HG03139 (cell line): ENCODE data around the gene CENPX.

ENCODE experiments used
- ATAC-seq: cut with Tn5 transposase; IDR thresholded peaks from one replicate; pipeline ENCODE4 v1.9.1; 2021; ENCODE audit not compliant: unreplicated experiment

CENPX gene

DNA sequence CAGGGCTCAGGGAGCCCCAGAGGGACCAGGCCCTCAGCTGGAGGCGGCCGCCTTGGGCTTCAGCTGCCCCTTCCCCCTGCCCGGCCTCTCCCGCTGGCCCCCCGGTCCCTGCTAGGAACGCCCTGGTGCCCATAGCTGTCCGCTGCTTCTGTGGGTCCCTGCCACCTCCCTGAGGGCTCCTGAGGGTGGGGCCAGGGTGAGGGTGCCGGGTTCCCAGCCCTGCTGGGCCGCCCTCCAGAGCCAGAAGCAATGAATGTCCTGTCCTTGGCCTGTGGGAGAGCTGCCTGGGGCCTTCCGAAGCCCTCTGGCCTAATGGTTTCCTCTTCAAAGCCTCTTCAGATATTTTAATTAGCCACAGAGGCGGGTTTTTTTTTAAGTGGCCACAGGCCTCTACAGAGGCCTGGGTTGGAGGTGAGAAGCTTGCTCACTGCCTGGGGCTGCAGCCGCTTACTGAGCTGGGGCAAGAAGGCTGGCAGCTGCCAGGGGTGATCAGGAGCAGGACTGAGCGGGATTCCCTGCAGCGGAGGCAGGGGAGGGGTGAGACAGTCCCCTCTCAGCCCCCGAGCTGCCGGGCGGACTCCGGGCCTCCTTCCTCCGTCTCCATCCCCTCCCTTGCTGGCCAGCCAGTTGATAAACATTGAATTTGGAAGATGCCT is 9.9 kb downstream of the CENPX start:
- no peak for ATAC-seq

DNA sequence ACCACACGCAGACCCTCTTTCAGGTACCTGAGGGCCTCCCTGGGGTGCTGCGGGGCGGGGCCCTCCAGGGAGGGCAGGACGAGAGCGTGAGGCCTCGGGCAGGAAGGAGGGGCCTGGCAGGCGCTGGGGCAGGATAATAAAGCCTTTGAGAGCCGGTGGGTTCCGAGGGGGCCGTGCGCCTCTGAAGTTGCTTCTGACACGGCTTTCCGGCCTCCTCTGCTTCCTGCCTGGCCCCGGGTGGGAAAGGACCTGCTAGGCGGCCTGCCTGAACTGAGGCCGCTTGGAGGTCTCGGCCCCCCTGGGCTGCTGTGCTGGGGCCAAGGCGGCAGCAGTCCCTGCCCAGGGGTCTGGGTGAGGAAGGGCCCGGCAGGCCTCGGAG is 10.4 kb downstream of the CENPX start:
- ATAC-seq: no peak

DNA sequence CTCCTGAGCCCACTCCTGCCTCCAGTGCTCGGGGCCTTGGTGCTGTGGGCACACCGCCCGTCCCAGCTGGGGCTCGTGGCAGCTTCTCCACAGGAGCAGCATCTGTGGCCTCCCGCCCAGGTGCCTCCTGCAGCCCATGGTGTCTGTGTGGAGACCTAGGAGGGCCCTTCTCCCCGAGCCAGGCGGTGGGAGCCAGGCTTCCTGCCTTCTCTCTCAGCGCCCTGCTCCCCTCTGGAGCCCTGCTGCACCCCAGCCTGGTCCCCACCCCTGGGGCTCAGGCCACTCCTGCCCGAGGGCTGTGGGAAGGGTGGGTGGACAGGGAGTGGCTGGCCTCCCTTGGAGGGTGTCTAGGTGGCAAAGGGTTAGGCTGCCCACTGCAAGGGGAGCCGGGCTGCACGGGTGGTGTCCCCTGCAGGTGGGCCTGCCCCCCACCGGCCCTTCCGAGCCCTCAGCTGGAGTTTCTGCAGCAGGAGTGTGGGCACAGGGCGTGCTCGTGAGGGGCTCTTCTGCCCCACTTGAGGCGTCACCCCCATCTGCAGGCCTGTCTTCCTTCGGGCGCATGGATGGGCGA is 11.0 kb downstream of the CENPX start:
- ATAC-seq: no peak

DNA sequence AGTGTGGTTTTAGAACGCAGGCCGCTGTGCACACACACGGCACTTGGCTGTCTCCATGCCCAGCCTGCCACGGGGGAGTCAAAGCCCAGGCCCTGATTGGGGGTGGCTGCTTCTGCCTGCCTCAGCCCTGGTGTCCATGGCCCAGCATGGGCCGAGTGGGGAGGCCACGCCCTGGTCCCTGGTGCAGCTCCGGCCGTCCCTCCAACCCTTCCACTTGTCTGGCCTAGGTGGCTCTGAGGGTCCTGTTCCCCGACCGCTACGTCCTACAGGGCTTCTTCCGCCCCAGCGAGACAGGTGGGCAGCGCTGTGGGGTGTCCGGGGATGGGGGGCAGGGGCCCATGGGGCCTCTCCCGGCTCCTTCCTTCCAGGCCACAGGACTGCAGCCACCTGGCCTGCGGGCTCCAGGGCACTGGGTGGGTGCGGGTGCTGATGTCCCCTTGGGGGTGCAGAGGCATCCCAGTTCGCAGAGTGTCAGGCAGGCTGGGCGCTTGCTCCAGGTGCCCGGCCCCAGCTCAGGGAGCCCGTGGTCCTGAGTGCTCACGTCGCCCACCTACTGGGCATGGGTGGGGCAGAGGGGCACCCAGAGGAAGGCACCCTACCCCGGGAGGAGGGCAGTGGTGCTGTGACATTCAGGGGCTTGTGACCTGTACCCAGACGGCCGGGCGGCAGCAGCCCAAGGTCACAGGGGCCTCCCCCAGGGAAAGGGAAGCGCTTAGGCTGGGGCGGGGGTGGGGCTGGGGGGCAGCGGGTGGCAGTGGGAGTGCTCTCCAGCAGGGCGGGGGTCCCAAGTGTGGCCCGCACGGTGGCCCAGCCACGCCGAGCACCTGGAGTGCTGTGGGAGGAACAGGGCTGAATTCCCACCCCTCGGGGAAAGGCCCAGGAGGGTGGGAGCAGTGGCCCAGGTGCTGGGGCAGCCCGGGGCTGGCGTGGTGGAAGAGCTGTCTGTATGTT is 11.8 kb downstream of the CENPX start:
- no peak for ATAC-seq

DNA sequence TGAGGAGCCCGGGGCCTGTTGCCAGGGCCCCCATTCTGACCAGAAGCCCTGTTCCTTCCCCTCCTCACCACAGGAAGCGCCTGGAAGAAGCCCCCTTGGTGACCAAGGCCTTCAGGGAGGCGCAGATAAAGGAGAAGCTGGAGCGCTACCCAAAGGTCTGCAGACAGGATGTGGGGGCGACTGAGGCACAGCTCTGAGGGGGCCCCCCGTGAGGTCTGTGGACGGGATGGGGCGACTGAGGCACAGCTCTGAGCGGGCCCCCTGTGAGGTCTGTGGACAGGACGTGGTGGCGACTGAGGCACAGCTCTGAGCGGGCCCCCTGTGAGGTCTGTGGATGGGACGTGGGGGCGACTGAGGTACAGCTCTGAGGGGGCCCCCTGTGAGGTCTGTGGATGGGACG is 13.3 kb downstream of the CENPX start:
- ATAC-seq: no peak

DNA sequence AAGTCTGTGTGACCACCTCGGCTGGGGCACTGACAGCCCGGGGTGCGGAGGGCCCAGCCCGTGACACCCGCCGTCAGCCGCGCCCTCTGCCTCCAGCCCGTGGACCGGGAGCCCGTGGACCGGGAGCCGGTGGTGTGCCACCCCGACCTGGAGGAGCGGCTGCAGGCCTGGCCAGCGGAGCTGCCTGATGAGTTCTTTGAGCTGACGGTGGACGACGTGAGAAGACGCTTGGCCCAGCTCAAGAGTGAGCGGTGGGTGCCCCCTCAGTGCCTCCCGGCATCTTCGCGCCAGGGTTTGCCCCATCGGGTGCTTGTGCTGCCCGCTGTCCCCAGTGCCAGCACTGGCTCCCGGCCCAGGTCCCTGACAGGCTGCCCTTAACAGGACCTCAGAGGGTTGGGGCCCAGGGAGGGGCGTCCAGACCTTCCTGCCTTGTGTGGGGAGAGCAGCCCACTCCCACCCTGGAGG is 13.7 kb downstream of the CENPX start:
- ATAC-seq: no peak

DNA sequence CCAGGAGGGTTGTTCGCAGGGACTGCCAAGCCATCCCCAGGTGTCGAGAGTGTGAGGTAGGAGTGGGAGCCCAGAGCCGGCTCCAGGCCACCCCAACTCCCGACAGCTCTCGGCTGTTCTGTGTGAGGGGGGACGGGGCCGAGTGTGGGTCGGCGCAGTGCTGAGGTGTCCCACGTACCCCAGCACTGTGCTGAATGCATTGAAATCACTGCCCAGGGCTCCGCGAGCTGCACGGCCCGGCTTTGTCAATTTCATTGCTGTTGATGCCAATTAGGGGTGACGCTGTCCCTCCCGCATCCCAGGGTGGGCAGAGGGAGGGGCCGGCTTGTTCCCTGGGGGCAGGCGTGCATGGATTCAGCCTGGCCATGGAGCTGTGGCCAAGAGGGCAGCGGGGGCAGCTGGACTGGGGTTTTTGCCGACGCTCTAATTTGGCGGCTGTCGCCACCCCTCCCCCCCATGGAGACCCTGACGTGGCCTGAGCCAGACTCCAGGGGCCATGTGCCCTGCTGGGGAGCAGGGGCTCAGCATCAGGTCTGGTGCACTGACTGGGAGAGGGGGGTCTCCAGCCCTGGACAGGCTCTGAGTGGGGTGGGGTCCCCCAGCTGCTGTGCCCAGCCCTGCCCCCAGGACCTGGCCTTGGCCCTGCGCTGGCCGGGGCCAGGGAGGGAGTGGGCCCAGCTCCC is 14.3 kb downstream of the CENPX start:
- no peak for ATAC-seq

DNA sequence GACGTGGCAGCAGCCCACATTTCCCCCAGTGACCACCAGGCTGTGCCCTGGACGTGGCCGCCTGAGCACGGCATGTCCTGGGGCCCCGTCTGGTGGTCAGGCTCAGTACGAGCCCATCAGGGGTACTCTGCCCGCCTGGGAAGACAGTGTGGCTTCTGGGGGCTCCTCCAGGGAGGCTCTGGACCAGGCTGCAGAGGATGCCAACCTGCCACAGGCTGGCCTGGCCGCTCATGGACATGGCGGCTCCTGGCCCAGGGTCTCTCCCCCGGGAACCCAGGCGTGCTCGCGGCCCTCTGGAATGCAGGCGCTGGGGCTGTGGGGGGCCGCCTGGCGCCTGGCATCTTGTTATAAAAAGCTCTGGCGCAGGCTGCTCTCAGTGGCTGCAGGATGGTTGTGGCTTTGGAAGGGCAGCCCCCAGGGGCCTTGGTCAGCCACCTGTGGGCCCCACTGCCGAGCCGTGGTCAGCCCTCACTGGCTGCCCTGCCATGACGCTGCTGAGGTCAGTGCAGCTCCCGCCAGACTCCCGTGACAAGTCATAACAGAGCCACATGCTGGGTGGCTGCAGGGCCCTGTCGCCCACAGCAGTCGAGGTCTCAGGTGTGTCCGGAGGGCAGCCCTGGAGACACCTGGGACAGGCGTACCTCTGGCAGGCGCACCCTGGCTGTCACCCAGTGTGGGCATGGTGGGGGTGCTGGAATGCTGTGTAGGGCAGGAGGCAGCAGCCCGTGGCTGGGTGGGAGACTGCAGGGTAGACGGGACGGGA is 15.0 kb downstream of the CENPX start:
- no peak for ATAC-seq

DNA sequence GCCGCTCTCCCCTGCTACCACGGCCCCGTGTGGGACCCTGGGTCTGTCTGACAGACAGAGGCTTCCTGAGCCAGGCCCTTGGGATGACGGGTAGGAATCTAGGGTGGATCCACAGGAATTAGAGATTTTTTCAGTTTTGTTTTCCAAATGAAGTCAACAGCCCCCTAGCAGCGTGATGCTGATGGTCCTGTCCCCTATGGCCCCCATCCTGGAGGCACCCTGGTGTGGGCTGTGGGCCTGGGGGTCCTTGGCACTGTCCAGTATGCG is 15.5 kb downstream of the CENPX start:
- no peak for ATAC-seq

DNA sequence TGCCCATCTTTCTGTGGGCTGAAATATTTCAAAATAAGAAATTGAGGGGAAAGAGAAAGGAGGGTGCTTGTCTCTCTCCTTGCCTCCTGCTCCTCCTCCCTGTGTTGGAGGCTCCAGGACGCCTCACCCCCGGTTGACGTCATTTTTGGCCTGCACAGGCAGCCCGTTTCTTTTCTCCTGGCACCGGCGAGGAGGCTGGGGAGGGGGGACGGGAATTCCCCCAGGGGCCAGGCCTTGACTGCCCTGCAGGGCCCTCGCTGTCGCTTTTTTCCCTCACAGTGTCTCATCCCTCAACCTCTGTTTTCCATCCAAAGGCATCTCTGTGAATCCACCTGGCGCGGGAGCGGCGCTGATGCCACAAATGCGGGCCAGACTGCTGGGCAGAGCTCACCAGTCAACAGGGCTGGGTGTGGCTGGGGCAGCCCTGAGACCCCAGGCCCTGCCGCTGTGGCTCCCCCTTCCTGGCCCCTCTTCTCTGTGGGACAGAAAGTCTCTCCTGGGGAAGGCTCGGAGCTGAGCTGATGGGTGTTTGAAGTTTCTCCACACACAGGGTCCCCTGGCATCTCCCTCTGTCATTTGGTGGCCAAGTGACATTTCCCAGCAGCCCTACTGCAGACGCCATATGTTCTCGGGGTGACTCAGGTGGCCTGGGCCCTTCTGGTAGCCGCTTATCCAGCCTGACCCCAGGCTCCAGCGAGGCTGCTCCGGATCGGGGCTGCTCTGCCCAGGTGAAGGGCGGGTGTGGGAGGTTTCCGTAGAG is 16.0 kb downstream of the CENPX start:
- ATAC-seq: no peak

DNA sequence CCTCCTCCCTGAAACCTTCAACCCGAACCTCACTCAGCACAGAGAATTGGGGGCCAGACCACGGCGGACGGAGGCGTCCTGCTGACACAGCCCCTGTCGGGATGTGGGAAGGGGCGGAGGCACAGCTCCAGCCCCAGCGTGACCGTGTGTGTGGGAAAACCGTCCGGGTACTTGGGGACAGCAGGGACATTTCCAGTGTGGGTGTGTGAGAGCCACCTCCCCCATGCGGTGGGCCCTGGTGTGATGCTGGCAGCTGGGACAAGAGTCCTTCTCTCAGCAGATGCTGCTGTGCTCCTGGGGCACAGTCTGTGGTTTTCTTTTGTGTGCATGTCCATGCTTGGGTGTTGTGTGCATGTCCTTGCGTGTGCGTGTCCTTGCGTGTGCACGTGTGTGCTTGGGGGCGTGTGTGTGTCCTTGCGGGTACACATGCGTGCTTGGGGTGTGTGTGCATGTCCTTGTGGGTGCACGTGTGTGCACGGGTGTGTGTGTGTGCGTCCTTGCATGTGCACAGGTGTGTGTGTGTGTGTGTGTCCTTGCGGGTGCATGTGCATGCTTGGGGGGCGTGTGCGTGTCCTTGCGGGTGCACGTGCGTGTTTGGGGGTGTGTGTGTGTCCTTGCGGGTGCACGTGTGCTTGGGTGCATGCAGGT is 16.9 kb downstream of the CENPX start:
- no peak for ATAC-seq

DNA sequence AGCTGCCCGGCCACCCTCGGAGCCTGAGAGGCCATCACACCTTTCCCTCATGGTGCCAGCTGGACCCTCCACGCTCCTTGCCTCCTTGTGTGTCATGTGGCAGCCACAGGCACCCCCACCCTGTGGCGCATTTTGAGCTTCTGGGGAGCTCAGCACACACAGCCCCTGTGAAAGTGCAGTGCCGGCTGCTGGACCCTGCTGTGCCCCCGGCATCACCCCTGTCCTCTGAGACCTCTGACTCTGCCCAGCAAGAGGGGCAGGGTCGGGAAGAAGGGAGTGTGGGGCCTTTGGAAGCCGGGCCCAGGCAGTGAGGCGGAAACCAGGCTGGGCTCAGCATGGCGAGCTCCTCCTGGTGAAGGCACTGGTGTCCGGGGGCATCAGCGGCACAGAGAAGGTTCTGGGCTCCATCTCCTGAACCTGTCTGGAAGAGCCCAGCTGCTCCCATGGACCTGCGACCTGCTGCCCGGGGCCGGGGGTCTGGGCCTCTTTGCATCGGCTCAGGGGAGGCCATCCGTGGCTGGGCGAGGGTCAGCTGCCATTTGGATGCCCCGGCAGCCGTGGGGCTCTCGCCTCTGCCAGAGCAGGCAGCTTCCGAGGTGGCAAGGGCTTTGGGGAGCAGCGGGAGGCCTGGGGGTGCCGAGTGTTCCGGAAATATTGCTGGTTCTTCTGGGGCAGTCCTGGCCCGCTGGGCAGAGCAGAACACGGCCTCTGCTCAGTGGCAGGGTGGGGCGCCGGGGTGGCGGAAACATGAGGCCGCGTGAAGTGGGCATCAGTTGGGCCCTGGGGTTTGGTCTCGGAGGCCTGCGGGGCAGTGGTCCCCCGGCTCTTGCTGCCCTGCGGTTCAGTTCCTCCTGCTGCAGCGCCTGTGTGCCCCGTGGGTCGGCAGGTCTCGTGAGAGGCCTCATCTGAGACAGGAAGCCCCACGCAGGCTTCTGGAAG is 17.9 kb downstream of the CENPX start:
- ATAC-seq: no peak

DNA sequence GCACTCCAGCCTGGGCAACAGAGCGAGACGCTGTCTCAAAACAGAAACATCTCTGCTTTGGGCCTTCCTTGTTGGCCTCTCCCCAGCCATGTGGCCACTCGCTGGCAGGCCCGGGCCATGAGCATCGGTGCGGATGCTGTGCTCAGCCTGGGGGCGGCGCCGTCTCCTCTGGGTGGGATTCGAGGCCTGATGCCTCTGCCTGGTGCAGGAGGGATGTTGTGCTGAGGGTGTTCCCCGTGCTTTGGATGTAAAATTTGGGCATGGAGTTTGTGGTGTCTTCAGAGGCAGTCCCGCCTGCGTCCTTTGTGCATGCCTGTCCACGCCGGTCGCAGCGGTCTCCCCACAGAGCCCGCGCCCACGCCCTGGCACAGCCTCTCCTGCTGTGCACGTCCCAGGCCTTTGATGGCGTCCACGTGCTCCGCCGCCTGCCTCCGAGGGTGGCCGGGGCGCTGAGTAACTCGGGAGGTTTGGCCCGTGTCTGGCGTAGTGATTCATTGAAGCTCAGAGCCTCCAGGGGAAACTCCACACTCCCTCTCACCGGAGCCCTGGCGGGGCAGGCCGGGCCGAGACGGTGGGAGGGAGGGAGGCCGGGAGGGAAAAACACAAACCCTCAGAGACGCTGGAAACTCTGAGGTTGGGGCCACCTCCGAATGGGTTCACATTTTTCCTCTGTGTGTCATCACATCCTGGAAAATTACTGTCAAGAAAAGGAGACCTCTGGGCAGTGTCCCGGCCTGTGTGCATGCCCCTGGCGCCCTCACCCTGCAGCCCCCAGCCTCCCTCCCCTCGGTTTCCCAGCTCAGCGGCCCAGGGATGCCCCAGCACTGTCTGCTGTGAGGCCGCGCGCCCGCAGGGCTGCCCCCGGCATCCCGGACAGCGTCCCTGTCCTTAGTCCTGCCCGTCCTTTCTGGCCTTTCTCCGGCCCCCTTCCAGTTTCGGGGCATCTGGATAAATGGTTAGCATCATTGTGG is 19.0 kb downstream of the CENPX start:
- no peak for ATAC-seq

DNA sequence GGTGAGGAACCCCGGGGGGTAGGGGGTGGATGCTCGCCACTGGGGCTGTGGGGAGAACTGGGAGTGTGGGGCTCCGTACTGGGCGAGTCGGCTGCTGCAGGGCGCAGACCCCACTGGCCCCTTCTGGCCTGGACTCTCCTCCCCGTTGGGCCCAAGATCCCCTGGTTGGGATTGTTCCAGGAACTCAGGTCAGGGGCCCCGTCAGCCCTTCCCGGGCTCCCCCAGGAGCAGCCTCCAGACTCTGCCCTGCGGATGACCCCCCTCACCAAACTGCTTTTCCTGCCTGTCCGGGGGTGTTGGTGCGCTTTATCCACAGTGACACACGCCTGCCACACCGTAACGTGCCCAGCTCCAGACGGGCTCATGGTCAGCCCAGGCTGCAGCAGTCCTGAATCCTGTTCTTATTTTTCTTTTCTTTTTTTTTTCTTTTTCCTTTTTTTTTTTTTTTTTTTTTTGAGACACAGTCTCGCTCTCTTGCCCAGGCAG is 21.1 kb downstream of the CENPX start:
- ATAC-seq: no peak

DNA sequence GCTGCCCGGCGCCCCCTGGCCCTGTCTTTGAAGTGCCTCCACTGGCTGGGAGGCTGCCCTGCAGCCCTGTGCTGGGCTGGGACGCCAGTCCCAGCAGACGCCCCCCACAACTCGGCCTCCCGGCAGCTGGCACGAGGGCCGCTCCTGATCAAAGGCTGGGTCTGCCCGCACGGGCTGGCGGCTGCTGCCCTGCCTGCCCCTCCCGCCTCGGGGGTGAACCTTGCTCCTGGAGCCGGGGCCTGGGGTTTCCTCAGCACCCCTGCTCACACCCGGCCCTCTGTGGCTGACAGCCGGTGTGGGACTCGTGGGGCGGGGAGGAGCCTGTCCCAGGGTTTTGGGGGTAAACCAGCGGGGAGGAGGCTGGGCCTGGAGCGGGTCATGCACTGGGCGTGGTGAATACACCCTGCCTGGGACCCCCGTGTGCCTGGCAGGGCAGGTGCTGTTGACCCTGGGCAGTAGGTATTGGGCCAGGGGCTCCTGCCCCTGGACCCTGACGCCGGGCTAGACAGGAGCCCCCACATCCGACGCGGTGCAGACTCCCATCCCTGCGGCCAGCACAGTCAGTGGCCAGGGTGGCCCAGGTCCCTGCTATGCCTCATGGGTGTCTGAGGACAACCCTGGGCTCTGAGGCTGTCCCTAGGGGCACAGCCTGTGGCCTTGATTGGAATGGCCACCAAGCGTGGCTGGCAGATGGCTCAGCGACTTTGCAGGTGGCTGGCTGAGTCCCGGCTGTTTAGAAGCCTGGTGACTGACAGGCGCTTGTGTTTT is 21.7 kb downstream of the CENPX start:
- no peak for ATAC-seq

DNA sequence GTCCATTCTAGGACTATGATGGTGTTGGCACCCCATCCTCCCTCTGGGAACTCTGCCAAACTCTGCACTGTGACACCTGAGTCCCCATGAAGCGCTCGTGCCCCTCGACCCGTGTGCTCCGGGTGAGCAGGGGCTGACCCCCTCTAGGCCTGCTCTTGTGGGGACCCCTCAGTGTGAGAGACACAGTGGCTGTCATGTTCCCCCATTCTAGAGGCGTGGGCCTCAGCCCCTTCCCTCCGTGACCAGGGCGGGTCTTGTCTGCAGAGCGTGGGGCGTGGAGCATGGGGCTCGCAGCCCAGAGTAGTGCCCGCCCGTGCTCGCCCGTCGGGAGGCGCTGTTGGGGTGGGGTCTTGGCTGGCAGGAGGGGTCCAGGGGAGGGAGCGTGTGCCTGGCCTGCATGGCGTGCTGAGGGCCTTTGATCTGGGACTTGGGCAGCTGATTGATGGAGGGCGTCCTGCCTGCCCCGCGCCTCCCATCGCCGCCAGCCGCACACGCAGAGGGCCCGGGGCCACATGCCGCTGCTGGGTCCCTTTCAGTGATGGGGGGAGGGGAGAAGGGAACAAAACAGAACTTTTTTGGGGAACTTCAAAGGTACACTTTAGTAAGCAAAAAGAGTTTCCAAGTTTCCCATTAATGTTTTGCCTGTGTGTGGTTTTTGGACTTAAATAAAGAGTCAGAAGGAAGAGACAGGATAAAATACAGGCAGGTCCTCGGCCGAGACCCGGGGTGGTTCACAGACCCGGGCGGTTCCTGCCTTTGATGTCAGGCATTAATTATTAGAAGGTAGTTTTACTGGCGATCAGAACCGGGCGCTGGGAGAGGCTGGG is 22.5 kb downstream of the CENPX start:
- ATAC-seq: no peak
